NCI-H510A treated with DMSO at 0.1 percent for 48 hours (cell line): ENCODE results near the gene SLC2A11.
"Not testable (repeated sequence)": the region's sequence is repeated elsewhere in the genome, so short reads cannot be mapped to it uniquely, and the experiment has no call there.

ENCODE experiments used
- DNase-seq: peaks from one replicate; lab custom pipeline; 2025; lab: John Stamatoyannopoulos, UW

The SLC2A11 gene

DNA sequence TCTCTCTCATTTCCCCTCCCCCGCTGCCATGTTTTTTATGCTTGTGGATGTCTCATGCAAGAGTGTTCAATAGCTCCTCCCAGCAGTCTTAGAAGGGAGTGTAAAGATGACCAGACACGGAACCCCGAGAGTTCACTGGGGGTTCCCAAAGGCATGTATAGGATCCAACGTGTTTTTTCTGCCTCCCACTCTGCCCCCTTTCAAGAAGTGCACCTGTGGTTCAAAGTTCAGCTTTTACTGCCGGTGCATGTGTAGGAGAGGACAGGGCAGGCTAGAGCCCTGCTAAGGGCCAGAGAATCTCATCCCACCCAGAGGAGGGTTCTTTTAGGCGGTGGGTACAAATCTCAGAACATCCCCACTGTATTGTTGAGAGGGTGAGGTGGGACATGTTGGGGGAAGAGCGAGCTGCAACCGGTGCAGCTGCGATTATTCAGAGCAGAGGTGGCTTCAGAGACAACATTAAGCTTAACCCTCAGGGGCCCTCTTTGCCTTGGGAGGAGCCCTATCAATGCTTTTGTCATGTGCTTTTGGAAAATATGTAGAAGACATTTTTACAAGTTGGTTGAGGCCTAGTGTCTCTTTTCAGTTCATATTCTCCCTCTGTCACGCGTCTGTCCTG lies 51.0 kb downstream of the SLC2A11 start:
- no peak for DNase-seq

DNA sequence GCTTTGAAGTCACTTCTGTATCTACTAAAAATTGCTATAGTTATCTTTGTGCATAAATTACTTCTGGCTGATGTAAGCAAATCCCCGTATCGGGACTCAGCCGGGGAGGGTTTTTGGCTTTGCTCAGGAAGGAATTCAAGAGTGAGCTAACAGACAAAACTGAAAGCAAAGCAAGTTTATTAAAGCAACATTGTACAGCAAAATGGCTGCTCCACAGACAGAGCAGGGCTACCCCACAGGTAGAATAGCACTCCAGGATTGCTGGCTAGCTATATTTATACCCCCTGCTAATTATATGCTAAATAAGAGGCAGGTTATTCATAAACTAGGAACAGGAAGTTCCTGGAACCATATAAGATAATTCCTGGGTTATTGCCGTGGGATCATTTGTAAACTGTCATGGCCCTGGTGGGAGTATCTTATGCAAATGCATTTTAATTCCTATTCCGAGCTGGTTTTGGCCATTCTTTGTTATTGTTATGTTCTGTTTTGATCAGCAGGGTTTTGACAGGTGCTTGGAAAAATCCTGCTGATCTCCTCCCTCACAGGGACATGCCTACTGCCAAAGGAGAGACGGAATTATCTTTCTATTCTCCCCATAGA lies 51.7 kb downstream of the SLC2A11 start:
- no peak for DNase-seq

GRCh38 chr22:23910496-23911190 lies 53.0 kb downstream of the SLC2A11 start:
- no peak for DNase-seq

DNA sequence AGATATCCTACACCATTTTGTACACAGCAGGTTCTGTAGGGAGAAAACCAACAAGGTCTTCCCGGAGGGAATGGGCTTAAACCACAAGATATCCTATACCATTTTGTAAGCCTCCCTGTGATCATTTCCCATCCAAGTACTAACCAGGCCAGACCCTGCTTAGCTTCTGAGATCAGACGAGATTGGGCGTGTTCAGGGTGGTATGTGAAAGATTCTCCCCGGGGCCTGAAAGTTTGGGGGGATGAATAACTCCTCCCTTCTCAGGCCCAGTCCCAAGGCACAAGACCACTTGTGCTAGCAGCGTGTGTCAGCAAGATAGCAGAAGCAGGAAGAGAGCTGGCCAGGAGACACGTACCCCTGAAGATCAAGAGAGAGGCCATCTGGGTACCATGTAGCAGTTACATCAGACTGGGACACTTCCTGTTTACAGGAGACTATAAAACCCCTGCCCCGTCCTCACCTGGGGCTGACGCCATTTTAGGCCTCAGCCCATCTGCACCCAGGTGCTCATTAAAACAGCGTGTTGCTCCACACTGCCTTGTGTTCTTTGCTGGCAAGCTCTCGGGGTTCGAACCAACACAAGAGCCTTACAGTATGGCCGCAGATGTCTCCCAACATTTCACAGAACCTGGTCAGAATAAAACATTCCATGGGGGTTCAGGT lies 53.8 kb downstream of the SLC2A11 start:
- DNase-seq = no peak

DNA sequence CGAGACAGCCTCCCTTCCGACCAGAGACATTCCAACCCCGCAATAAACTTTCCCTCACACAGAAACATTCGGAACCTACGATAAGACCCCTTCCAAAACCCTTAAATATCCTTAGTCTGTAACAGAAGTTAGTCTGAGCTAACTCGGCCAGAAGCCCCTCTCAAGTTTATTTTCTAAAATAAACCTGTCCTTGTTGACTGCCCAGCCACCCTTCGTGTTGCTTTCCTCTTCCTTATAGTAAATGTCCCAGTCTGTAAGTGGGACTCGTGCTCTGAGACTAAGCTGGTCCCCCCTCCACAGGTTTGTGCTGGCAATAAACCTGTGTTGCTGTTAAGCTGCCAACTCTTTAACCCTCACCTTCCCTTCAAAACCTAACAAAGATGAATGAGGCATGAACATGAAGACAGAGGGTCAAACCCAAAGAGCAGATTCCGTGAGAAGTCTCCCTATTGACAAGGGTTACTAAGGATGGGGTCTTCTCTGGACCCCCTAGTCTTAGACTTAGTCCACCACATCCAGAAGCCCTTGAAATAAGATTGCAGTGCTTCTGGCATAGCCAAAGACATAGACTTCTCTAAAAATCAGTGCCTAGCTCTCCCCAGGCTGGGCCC lies 54.7 kb downstream of the SLC2A11 start:
- DNase-seq = no peak

- DNase-seq = no peak
These were observed 55.6 kb downstream of the SLC2A11 start for GRCh38 chr22:23913306-23913660.

DNA sequence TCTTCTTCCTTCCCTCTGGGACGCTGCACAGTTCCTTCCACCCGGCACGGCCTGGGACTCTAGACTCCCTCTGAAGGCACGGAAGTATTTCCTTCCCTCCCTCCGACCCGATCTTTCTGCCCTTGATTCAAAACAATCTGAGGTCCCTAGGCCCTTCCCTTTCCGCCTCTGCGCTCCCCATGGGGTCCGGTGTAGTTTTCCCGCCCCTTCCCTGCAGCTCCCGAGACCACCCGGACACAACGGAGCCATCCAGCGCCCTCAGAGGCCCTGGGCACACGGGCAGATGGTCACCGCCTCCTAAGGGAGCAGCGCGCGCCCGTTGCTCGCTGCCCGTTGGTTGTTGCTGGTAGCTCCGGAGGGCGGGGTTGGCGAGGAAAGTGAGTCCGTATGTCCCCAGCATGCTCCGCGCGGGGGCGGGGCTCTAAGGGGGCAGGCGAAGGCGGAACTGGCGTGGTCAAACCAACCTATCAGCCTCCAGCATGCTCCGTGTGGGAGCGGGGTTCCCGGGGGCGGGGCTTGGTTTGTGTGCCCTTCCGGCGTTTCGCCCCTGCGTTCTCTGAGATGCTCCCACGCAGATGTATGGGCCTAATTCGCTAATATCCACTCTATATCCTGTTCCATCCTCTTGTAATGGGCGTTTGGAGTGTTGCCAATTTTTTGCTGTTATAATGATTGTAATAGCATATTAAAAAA lies 56.1 kb downstream of the SLC2A11 start:
- DNase-seq = peak; percentile 85

- DNase-seq = no peak
These were observed 57.6 kb downstream of the SLC2A11 start for GRCh38 chr22:23915290-23915689.

DNA sequence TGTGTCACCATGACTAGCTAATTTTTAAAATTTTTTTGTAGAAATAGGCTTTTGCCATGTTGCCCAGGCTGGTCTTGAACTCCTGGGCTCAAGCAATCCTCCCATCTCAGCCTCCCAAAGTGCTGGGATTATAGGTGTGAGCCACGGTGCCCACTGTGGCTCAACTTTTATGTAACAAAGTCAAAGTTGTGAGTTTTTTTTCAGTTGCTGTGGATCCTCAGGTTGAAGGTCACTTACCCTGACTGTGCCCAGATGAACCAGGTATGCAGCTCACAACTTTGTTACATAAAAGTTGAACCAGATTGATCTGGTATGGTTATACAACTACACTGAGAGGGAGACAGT lies 62.6 kb downstream of the SLC2A11 start:
- not testable (repeated sequence) for DNase-seq

DNA sequence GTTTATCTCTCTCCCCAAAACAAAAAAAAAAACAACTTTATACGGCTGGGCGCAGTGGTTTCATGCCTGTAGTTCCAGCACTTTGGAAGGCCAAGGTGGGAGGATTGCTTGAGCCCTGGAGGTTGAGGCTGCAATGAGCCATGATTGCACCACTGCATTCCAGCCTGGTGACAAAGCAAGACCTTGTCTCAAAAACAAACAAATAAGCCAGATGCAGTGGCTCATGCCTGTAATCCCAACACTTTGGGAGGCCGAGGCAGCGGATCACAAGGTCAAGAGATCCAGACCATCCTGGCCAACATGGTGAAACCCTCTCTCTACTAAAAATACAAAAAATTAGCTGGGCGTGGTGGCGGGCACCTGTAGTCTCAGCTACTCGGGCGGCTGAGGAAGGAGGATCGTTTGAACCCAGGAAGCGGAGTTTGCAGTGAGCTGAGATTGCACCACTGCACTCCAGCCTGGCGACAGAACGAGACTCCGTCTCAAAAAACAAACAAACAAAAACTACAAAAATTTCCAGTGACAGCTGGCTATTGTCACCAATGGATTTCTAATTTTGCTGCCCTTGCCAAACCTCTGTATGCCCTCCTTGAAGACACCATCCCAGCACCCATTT lies 64.0 kb downstream of the SLC2A11 start:
- not testable (repeated sequence) for DNase-seq

DNA sequence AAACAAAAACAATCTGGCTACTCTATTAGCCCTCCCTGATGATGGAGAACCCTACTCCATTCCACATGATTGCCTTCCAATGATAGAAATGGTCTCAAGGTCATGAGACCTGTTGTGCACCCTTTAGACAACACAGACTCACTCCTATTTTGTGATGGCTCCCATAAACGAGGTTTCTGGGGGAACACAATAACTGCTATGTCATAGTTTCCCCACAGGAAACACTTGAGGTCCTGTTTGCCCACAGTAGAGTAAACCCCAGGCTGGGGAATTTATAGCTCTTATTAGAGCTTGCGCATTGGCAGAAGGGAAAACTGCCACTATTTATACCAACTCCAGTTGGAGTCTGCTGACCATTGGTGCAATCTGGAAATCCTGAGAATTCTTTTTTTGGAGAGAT lies 65.2 kb downstream of the SLC2A11 start:
- no peak for DNase-seq

DNA sequence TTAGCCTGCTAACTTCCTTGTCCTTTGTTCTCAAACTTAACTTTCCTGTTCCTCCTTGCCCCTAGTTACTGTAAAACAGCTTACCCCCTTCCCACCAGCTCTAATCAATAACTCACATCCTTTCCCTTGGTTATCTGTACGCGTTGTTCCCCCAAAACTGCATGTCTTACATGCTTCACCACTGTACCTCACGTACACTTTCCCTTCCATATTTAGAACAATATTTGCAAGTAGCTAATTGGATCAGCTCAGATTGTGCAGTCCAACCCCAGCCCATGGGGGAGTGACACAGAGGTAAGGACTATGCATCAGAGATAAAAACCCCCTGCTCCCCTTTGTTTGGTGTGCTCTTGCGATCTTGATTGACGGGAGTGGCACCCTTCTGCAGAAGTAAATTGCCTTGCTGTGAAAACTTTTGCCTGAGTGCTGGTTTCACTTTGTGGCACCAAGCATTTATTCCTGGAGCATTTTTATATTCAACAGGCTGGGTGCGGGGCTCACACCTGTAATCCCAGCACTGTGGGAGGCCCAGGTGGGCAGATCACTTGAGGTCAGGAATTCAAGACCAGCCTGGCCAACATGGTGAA lies 67.4 kb downstream of the SLC2A11 start:
- no peak for DNase-seq

GRCh38 chr22:23926561-23926960 lies 68.9 kb downstream of the SLC2A11 start:
- DNase-seq = no peak
